WTC11 (cell line): Measurements from ENCODE around the gene DEXI. TPM values are rescaled to one million over a fixed set of nuclear protein-coding genes. Genes with fewer than 3 reads are reported as not detected.
"Not testable (repeated sequence)": the region's sequence is repeated elsewhere in the genome, so short reads cannot be mapped to it uniquely, and the experiment has no call there.

Source experiments
- ATAC-seq: fragments of 200-7000 bp; cut with Tn5 transposase; 2 replicates; pipeline ENCODE4 v1.10.0; 2021; ENCODE audit warnings: mild to moderate bottlenecking, moderate library complexity
- CTCF ChIA-PET: fragments of 300-600 bp; sonication (Branson Sonifier 250); formaldehyde crosslinking; loops from one replicate; lab custom pipeline; 2021; ENCODE audit warnings: antibody characterized with exemption; lab: Charles Lee
- POLR2A ChIA-PET: fragments of 350-600 bp; sonication (Branson Sonifier 250); formaldehyde crosslinking; loops from one replicate; lab custom pipeline; 2021; ENCODE audit warnings: antibody characterized with exemption; lab: Charles Lee
- DNase-seq: peaks from one replicate; pipeline ENCODE4 v3.0.0; 2021; ENCODE audit warnings: low spot score
- H3K27ac Mint-ChIP-seq: 2 replicates; pipeline ENCODE4 v1.8.0; 2021; ENCODE audit warnings: mixed read lengths
- H3K27me3 Mint-ChIP-seq: 2 replicates; pipeline ENCODE4 v1.8.0; 2021; ENCODE audit warnings: low read depth, mild to moderate bottlenecking, moderate library complexity, mixed read lengths
- H3K36me3 Mint-ChIP-seq: 2 replicates; pipeline ENCODE4 v1.8.0; 2021; ENCODE audit warnings: mixed read lengths
- H3K4me1 Mint-ChIP-seq: 2 replicates; pipeline ENCODE4 v1.8.0; 2022; ENCODE audit warnings: mixed read lengths
- H3K4me3 Mint-ChIP-seq: 2 replicates; pipeline ENCODE4 v1.8.0; 2021; ENCODE audit warnings: mild to moderate bottlenecking, moderate library complexity, mixed read lengths
- H3K9me3 Mint-ChIP-seq: 2 replicates; pipeline ENCODE4 v1.8.0; 2021; ENCODE audit warnings: mixed read lengths
- FOXJ3 ChIP-seq: sonication (generic); formaldehyde crosslinking; IDR thresholded peaks from 2 replicates; pipeline ENCODE4 v1.9.0; 2021; ENCODE audit warnings: missing genetic modification reagents, mild to moderate bottlenecking, borderline replicate concordance
- GABPB1 ChIP-seq: sonication (generic); formaldehyde crosslinking; IDR thresholded peaks from 2 replicates; pipeline ENCODE4 v1.8.1; 2023; ENCODE audit warnings: mild to moderate bottlenecking, missing genetic modification reagents
- GRHL2 ChIP-seq: fragments of 250-450 bp; sonication (Bioruptor Pico); IDR thresholded peaks from 2 replicates; pipeline ENCODE4 v1.8.0; 2022; ENCODE audit warnings: mild to moderate bottlenecking, moderate library complexity; ENCODE audit not compliant: insufficient replicate concordance, severe bottlenecking
- IRF1 ChIP-seq: sonication (generic); formaldehyde crosslinking; IDR thresholded peaks from 2 replicates; pipeline ENCODE4 v1.8.0; 2023; ENCODE audit warnings: missing genetic modification reagents
- MYBL2 ChIP-seq: sonication (generic); formaldehyde crosslinking; IDR thresholded peaks from 2 replicates; pipeline ENCODE4 v1.8.1; 2023; ENCODE audit warnings: mild to moderate bottlenecking, moderate library complexity, missing genetic modification reagents
- OVOL2 ChIP-seq: fragments of 250-450 bp; sonication (Bioruptor Pico); IDR thresholded peaks from 2 replicates; pipeline ENCODE4 v1.9.0; 2021; ENCODE audit warnings: mild to moderate bottlenecking, borderline replicate concordance
- PRDM15 ChIP-seq: sonication (generic); formaldehyde crosslinking; IDR thresholded peaks from 2 replicates; pipeline ENCODE4 v1.8.0; 2022; ENCODE audit warnings: missing genetic modification reagents
- PREB ChIP-seq: sonication (generic); formaldehyde crosslinking; IDR thresholded peaks from 2 replicates; pipeline ENCODE4 v1.8.1; 2022; ENCODE audit warnings: mild to moderate bottlenecking, missing genetic modification reagents, moderate library complexity, borderline replicate concordance
- TP53 ChIP-seq: sonication (generic); formaldehyde crosslinking; IDR thresholded peaks from 2 replicates; pipeline ENCODE4 v1.8.1; 2023; ENCODE audit warnings: mild to moderate bottlenecking, missing genetic modification reagents
- ZMAT4 ChIP-seq: fragments of 250-450 bp; sonication (Bioruptor Pico); IDR thresholded peaks from 2 replicates; pipeline ENCODE4 v1.9.0; 2021; ENCODE audit warnings: mild to moderate bottlenecking
- ZNF138 ChIP-seq: sonication (generic); formaldehyde crosslinking; conservative IDR thresholded peaks from 2 replicates; pipeline ENCODE4 v1.8.1; 2022; ENCODE audit warnings: mild to moderate bottlenecking, moderate library complexity, missing genetic modification reagents
- ZNF671 ChIP-seq: fragments of 250-450 bp; sonication (Bioruptor Pico); IDR thresholded peaks from 2 replicates; pipeline ENCODE4 v1.8.0; 2021; ENCODE audit warnings: mild to moderate bottlenecking
- total RNA-seq: library from RNA; stranded (reverse); gene quantifications from 3 replicates; pipeline ENCODE4 v1.2.3, GENCODE V29; 2021

The DEXI gene
- total RNA-seq, 1 experiment from 2014 or later = 33.7 TPM

GRCh38 chr16:10929853-10930754 is 12.2 kb downstream of the DEXI start (continued):
- TF ChIP-seq ZNF671 (CRISPR knock-in tag) = no peak
- no peak for TF ChIP-seq IRF1 (CRISPR knock-in tag)
- no peak for TF ChIP-seq ZNF138 (CRISPR knock-in tag)
- no peak for TF ChIP-seq MYBL2
- no peak for TF ChIP-seq GRHL2 (CRISPR knock-in tag)
- no peak for TF ChIP-seq FOXJ3
- TF ChIP-seq, all 79 proteins: peak for 0

- ATAC-seq, H3K9me3 Mint-ChIP-seq, H3K4me1 Mint-ChIP-seq, H3K4me3 Mint-ChIP-seq, CTCF ChIA-PET, H3K27me3 Mint-ChIP-seq, DNase-seq, H3K27ac Mint-ChIP-seq, POLR2A ChIA-PET: not testable (repeated sequence)
- peaks cover 10% of the 10 kb centered on the region; the same call in 1 of the 2 replicates for H3K36me3 Mint-ChIP-seq
Measured at GRCh38 chr16:10929097-10929496, 13.2 kb downstream of the DEXI start.

- POLR2A ChIA-PET = no interaction called here
- Mint-ChIP-seq H3K27me3 (no peaks in the 10 kb centered on the region; the same call in 1 of the 2 replicates), H3K9me3 (no peaks in the 10 kb centered on the region), H3K27ac (no peak overlapping the region), H3K4me3 (no peak overlapping the region), H3K4me1 (peaks cover 4% of the 10 kb centered on the region; the same call in 1 of the 2 replicates), H3K36me3 (peaks cover 6% of the 10 kb centered on the region; the same call in 1 of the 2 replicates)
- CTCF ChIA-PET = interaction anchor here (2.2 kb wide), 1 partner anchor 9 kb away, joined by 7 read pairs; no protein-coding TSS in a partner anchor
- DNase-seq (no peak), ATAC-seq (no peak)
- TF ChIP-seq MYBL2 (no peak), PREB (CRISPR knock-in tag) (no peak), TP53 (CRISPR knock-in tag) (no peak), ZMAT4 (CRISPR knock-in tag) (no peak), PRDM15 (CRISPR knock-in tag) (no peak), OVOL2 (CRISPR knock-in tag) (no peak), GABPB1 (CRISPR knock-in tag) (no peak)
Measured at GRCh38 chr16:10927497-10928112, 14.7 kb downstream of the DEXI start.
